GM18868 (cell line): ENCODE measurements around the gene OGG1.

ENCODE experiments used
- ATAC-seq: cut with Tn5 transposase; IDR thresholded peaks from one replicate; pipeline ENCODE4 v1.9.1; 2021; ENCODE audit warnings: mild to moderate bottlenecking, moderate library complexity; ENCODE audit not compliant: unreplicated experiment

The OGG1 gene

DNA sequence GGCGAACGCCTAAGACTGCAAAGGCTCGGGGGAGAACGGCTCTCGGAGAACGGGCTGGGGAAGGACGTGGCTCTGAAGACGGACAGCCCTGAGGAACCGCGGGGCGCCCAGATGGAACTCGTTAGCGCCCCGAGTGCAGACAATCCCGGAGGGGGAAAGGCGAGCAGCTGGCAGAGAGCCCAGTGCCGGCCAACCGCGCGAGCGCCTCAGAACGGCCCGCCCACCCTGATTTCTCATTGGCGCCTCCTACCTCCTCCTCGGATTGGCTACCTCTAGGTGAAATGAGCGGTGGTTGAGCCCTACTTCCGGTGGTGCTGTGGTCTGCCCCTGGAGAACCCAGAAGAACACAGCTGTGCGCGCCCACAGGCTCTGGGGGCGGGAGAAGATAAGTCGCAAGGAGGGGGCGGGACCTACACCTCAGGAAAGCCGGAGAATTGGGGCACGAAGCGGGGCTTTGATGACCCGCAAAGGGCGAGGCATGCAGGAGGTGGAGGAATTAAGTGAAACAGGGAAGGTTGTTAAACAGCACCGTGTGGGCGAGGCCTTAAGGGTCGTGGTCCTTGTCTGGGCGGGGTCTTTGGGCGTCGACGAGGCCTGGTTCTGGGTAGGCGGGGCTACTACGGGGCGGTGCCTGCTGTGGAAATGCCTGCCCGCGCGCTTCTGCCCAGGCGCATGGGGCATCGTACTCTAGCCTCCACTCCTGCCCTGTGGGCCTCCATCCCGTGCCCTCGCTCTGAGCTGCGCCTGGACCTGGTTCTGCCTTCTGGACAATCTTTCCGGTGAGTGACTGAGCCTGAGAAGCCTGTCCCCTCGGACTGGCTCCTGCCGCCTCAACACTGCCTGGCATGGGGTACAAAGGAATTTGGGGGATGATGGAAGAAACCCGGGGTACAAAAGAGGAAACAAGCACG is at the start of gene OGG1:
Gene OGG1 (plus strand): TSS at position 308 of the 911 bp plus-strand sequence. CDS start 335 bp downstream, at position 643.
- peak; percentile 92 for ATAC-seq

DNA sequence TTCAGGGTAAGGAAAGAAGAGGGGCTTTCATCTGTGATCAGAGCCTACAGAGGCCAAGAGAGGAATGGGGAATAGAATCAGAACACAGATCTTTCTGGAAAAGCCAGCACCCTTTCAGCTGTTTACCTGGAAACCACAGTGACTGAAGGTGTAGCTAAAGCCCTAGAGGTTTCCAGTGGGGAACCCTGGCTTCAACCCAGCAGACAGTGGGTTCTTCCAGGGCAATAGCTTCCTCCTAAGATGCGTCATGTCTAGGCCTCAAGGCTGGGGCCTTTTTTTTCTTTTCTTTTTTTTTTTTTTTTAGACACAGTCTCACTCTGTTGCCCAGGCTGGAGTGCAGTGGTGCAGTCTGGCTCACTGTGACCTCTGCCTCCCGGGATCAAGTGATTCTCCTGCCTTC is 49.2 kb upstream of the OGG1 start:
- ATAC-seq, result no peak

DNA sequence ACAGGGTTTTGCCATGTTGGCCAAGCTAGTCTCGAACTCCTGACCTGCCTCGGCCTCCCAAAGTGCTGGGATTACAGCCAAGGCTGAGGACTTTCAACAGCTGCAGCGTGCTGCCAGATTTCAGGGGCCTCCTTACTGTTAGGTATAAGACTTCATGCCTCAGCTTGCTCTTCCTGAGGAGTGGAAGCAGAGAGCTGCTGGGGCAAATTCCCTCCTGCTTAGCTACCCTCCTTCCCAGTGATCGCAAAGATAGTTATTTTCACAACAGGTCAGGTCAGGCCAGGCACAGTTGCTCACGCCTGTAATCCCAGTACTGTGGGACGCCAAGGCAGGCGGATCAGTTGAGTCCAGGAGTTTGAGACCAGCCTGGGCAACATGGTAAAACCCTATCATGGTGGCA is 48.7 kb upstream of the OGG1 start:
- ATAC-seq, result no peak

DNA sequence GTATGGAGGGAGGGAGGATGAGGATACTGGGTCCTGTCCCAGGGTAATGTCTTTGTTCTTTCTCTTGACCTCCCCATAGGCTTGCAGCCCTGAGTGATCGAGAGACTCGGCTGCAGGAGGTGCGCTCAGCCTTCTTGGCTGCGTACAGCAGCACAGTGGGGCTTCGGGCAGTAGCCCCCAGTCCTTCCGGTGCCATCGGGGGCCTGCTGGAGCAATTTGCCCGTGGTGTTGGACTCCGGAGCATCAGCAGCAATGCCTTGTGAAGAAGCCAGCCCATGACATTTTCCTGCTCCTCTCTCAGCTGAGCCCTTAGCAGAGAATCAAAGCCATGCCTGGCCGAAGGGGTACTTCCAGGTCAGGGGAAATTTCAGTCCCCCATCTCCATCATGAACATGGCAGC is 48.0 kb upstream of the OGG1 start:
- ATAC-seq, result no peak

DNA sequence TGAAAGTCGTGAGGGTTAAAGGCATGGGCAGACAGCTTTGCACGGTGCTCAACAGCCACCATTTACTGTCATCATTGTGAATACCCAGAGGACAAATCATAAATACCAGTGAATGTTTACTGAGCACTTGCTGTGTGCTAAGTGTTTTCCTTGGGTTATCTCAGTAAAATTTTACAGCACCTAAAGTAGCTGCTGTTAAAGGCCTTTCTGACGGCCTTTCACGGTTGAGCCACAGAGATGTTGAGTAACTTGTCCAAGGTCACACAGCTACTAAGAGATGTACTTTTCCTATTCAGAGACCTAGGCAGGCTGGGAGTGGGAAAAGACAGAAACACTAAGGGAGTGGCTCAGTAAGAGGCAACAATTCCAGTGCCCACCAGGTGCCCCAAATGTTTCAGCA is 46.5 kb upstream of the OGG1 start:
- no peak for ATAC-seq

DNA sequence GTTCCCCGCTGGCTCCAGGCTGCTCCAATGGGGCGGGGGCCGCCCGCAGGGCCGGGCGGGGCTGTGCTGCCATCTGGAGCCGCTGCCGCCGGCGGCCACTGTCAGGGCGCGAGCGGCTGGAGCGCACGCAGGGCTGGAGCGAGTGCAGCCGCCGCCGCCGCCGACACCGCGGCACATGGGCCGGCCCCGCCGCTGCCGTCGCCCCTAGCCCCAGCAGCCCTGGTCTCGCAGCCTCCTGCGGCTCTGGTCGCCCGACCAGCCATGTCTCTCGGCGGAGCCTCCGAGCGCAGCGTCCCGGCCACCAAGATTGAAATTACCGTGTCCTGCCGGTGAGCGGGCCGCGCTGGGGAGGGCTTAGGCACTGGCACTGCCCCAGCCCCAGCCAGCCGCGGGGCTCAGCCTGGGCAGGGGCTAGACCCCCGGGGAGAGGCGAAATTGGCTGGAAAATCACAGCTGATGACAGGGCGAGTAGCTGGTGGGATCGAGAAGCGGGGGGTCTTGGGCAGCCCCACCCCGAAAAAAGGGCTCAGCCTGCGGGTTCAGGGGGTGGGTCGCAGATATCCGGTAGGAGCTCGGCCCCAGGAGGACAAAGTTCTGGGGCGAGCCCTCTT is 45.9 kb upstream of the OGG1 start, which contains the start of gene CPNE9:
Gene CPNE9 (plus strand): TSS at position 98 of the 611 bp plus-strand sequence. CDS start 164 bp downstream, at position 262.
- no peak for ATAC-seq

DNA sequence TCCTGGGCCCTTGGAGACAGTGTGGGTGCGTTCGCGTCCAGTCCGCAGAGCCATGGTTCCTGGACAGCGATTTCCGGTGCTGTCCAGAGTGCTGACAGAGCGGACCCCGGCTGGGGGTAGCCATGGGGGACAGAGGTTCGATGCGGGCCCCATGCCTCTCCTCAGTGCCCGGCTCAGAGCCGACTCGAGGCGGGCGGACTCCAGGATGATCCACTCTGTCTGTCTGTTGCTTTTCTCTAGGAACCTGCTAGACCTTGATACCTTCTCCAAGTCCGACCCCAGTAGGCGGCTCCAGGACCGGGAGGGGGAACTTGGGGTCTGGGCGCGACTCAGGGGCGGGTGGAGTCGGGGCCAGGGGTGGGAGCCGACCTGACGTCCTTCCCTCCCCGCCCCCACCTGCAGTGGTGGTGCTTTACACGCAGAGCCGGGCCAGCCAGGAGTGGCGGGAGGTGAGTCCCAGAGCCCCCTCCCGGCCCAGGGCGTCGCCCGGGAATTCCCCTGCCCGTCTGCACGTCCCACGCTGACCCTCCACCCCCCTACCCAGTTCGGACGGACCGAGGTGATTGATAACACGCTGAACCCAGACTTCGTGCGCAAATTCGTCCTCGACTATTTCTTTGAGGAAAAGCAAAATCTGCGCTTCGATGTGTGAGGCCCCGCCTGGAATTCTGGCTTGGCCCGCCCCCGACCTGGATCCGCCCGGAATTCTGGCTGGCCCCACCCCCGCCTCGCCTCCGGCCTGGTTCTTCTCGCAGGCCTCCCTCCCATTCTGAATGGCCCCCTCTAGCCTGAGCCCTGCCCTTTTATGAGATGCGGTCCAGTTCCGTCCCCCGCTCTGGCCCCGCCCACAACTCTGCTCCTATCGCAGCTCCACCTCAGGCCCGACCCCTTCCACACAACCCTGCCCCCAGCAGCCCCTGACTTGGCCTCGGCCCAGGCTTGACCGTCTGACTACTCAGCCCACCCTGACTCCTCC is 45.1 kb upstream of the OGG1 start:
- ATAC-seq, result no peak

DNA sequence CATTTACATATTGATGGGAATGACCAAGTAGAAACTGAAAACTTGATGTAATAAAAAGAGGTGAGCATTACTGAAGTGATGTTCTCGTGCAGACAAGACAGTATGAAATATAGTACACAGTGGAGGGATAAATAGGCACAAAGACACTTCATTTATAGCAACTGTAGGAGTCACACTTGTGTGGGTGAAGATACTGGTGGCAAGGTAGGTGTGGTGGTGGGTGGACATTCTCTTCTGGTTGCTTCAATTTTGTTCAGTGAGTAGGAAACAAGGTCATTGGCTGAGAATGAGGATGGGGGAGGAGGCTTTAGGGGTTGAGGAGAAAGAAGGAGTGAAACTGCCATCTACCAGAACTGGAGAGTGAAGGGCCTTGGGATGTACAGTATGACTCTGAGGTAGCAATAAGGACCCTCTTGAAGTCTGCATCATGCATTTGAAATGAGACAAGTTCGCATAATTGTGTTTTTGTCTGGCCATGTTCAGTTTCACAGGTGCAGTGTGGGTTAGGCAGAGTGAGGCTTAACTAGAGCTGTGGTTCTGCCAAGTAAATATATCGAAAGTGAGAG is 39.5 kb upstream of the OGG1 start:
- no peak for ATAC-seq

DNA sequence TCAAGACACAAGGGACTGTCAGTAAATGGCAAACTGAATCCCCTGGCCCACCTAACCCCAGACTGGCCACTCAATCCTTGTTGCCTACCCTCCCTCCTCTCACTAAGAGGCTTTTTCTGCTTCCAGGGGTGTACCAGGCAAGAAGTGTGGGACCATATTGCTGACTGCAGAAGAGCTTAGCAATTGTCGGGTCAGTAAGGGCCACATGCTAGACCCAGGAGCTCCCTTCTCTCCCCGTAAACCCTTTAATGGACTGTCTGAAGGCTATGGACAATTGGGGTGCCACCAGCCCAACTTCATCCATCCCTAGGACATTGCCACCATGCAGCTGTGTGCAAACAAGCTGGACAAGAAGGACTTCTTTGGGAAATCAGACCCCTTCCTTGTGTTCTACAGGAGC is 37.3 kb upstream of the OGG1 start:
- ATAC-seq, result no peak

DNA sequence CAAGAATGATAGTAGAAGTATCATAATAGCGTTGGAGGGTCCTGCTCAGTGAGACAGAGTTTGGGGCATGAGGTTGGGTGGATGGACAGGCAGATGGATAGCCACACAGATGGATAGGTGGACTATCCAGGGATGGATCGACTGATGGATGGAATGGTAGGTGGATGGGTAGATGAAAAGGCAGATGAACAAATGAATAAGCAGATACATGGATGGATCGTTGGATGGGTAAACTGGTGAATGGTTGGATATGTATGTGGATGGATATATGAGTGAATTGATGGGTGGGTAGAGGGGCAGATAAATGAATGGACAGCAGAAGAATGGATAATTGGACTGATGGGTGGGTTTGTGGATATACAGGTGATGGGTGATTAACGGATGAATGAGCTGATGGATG is 36.6 kb upstream of the OGG1 start:
- ATAC-seq, result no peak

DNA sequence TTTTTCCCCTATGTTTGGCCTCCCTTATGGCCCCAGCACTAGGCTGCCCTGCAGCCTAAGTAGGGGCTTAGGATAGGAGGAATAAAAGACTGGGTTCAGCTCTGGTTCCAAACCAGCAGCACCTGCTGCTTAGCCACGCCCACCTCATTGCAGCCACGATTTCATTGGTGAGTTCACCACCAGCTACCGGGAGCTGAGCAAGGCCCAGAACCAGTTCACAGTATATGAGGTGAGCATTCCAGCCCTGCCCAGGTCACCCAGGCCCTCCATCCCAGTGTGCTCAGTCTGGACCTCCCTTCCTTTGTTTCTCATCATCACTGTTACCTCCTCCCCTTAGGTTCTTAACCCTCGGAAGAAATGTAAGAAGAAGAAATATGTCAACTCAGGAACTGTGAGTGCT is 34.6 kb upstream of the OGG1 start:
- ATAC-seq, result no peak

DNA sequence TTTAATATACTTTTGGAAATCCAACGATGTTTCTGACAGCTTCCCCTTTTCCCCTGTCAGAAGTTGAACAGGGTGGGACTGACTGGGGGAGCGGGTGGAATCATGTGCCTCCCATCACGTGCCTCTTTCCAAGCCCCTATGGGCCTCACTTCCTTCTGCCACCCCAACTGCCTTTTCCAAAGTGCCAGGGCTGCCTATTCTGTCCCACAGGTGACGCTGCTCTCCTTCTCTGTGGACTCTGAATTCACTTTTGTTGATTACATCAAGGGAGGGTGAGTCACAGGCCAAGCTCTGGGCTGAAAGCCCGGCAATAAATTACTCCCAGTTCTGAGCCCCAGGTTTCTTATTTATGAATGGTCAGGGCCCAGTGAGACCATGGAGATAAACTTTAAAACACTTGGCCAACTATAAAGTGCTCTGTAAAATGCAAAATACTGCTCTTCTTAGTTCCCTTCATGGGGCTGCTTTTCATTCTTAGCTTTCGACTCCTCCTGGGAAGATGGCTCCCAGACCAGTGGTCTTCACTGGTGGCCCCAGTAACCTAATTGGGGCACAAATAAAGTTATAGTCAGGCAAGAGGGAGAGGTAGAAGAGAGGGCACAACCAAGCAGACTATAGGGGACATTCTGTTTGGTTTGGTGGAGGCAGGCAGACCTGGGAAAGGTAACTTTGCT is 33.9 kb upstream of the OGG1 start:
- no peak for ATAC-seq

DNA sequence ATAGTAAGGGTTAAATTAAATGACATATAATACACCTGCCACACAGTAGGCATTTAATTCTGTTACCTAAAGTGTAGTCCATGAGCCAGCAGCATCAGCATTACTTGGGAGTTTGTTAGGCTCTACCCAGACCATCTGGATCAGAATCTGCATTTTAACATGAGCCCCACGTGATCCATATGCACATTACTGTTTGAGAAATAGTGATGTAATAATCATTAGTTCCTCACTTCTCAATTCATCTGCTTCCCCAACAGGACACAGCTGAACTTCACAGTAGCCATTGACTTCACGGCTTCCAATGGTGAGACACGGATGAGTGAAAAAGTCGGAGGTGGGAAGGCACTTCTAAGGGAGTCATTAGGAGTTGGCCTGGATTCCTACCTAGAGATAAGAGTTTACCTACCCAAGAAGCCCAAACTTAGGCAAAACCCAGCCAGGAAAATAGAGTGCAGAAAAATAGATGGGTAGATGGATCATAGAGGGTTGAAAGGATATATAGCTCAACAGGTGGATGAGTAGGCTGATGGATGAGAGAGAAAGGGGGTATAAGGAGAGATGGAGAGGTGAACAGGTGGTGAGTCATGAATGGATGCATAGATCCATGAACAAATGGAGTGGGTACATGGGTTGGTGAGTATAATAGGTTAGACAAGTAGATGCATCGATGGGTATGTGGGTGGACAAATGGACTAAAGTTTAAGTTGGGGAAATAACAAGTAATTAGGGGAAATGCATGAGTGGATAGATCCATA is 32.8 kb upstream of the OGG1 start:
- no peak for ATAC-seq

DNA sequence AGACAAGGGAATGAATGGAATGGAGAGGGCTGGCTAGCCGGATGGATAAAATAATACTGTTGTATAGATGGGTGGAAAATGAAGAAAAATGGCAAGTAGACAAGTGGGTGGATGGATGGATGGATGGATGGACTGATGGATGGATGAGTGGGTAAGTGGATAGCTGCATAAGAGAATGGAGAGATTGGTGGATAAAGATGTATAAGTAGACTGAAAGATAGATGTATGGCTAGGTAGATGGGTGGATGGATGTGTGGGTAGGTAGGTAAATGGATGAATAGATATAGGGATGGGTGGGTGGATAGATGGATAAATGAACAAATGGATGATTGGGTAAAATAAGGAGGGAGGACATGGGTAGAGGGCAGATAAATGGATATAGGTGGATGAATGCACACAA is 32.2 kb upstream of the OGG1 start:
- no peak for ATAC-seq

DNA sequence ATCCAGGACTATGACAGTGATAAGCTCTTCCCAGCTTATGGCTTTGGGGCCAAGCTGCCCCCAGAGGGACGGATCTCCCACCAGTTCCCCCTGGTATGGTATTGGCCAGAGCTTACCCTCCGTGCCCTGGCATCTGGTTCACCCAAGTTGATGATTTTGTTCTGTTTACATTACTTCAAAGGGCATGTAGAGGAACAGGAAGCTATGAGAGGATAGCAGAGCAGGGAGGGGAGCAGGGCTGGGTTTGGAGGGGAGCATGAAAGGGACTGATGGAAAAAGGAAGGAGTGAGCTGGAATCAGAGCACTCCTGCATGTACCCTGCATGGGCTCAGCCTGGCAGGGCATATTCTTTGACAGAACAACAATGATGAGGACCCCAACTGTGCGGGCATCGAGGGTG is 31.6 kb upstream of the OGG1 start:
- ATAC-seq, result no peak

DNA sequence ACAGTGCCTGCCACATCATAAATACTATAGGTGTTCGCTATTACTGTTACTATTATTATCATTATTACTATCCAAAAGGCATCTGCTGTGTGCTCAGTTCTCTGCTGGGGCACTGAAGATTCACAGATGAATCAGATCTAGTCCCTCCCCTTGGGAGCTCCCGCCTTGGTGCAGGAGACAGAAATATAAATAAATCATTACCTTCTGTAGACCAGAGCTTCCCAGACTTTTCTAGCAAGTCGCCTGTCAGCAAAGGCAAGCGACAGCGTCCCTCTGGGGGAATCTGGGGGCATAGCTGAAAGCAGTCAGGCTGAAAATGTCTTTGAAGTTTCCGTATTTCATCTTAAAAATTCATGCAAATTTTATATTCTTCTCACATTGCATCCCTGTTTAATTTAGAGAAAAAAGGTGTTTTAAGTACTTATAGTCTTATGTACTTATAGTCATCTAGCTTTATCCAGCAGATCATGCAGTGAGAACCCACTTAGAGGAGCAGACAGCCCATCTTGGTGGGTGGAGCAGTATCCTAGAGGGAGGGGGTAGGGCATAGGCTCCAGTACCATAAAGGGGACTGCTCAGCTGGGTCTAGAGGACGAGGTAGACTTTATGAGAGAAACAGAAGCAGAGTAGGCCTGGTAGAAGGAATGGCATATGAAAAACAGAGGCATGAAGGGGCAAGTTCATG is 28.6 kb upstream of the OGG1 start:
- no peak for ATAC-seq

DNA sequence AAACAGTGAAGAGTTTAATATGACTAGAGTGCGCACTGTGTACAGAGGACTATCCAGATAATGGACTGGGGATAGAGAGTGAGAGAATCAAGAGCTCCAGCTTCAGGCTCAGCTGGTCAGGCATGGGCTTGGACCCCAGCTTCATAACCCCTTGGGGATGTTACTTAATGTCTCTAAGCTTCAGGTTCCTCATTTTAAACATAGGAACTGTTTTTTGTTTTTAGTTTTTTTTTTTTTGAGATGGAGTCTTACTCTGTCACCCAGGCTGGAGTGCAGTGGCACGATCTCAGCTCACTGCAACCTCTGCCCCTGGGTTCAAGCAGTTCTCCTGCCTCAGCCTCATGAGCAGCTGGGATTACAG is 28.1 kb upstream of the OGG1 start:
- ATAC-seq, result no peak

DNA sequence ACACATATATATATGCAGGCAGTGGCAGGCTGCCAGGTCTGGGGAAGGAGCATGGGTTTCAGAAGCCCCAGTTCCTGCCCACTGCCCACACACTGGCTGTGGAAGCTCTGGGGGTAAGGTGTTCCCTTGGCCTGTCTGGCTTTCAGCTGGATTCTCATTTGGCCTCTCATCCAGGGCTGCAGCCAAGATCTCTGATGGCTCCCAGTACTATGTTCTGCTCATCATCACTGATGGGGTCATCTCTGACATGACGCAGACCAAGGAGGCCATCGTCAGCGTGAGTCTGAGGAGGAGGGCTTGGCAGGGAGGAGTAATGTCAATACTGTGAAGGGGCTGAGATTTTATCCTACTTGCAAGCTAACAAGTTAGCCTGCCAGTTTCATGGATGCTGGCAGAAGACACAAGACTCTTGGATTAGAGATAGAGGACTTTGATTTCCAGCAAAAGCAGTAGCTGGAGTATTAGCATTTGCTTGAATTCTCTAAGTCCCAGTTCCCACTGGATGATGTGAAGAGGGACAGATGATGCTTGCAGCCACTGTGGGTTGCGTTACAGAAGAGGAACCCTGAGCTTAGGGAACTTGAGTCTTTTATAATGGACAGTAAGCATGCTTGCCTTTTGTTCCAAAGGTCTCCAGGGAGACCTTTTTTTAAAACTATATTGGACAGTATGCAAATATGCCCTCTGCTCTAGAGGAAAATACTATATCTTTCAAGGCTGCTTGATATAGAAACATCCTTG is 23.8 kb upstream of the OGG1 start:
- no peak for ATAC-seq
